HUES6 (cell line): ENCODE results near the gene BST2.

Experiments used
- H3K27ac ChIP-seq: 2 replicates; pipeline ENCODE4 v1.7.0; 2013; ENCODE audit warnings: low read depth, mild to moderate bottlenecking, low read length, inconsistent platforms
- H3K27me3 ChIP-seq: 2 replicates; pipeline ENCODE4 v1.6.1; 2013; ENCODE audit warnings: low read length; ENCODE audit not compliant: control insufficient read depth, insufficient read depth
- H3K36me3 ChIP-seq: 2 replicates; pipeline ENCODE4 v1.6.1; 2013; ENCODE audit warnings: low read length; ENCODE audit not compliant: control insufficient read depth, insufficient read depth
- H3K4me1 ChIP-seq: 2 replicates; pipeline ENCODE4 v1.6.1; 2013; ENCODE audit warnings: low read length; ENCODE audit not compliant: control insufficient read depth, insufficient read depth
- H3K4me3 ChIP-seq: 2 replicates; pipeline ENCODE4 v1.5.1; 2013; ENCODE audit warnings: low read depth, low read length
- H3K9ac ChIP-seq: one replicate; pipeline ENCODE4 v1.6.1; 2013; ENCODE audit warnings: mild to moderate bottlenecking, low read length
- H3K9me3 ChIP-seq: 2 replicates; pipeline ENCODE4 v1.6.1; 2013; ENCODE audit warnings: low read depth, low read length; ENCODE audit not compliant: control insufficient read depth, insufficient read depth

Gene BST2

GRCh38 chr19:17358395-17358794 lies 47.0 kb downstream of the BST2 start:
- Histone ChIP-seq H3K4me1 (no peaks in the 10 kb centered on the region; the same call in 1 of the 2 replicates), H3K36me3 (no peaks in the 10 kb centered on the region), H3K9me3 (no peaks in the 10 kb centered on the region), H3K4me3 (no peak overlapping the region), H3K27me3 (no peaks in the 10 kb centered on the region), H3K9ac (no peak overlapping the region), H3K27ac (no peak overlapping the region)

- Histone ChIP-seq H3K27me3 (no peaks in the 10 kb centered on the region), H3K27ac (no peak overlapping the region), H3K4me1 (no peaks in the 10 kb centered on the region; the same call in 1 of the 2 replicates), H3K9ac (no peak overlapping the region), H3K4me3 (no peak overlapping the region), H3K36me3 (no peaks in the 10 kb centered on the region), H3K9me3 (no peaks in the 10 kb centered on the region)
Measured at GRCh38 chr19:17357724-17358123, 47.7 kb downstream of the BST2 start.

GRCh38 chr19:17357078-17357666 lies 48.3 kb downstream of the BST2 start:
- Histone ChIP-seq H3K27me3 (no peaks in the 10 kb centered on the region), H3K27ac (no peak overlapping the region), H3K9me3 (no peaks in the 10 kb centered on the region), H3K4me3 (no peak overlapping the region), H3K36me3 (no peaks in the 10 kb centered on the region), H3K4me1 (no peaks in the 10 kb centered on the region; the same call in 1 of the 2 replicates), H3K9ac (no peak overlapping the region)

GRCh38 chr19:17353386-17353785 lies 52.0 kb downstream of the BST2 start:
- no peaks in the 10 kb centered on the region for H3K36me3 ChIP-seq
- no peak overlapping the region for H3K4me3 ChIP-seq
- H3K9ac ChIP-seq = no peak overlapping the region
- no peaks in the 10 kb centered on the region for H3K9me3 ChIP-seq
- no peaks in the 10 kb centered on the region for H3K27me3 ChIP-seq
- H3K27ac ChIP-seq = no peak overlapping the region
- peaks cover 13% of the 10 kb centered on the region; the same call in 1 of the 2 replicates for H3K4me1 ChIP-seq
